Stimulated activated CD8-positive, alpha-beta memory T cell treated with anti-CD3 and anti-CD28 coated beads, Interleukin-4, amount 100 ng/mL, for 24 hours (primary cell): ENCODE results near the gene AXIN1.
A peak's percentile ranks its signal among the peaks of the same experiment; 100 is the strongest.
"Not testable (repeated sequence)": the region's sequence is repeated elsewhere in the genome, so short reads cannot be mapped to it uniquely, and the experiment has no call there.

Experiments used
- DNase-seq: peaks from one replicate; pipeline ENCODE4 v3.0.0-alpha.2; 2020; ENCODE audit warnings: low read depth

Gene AXIN1

DNA sequence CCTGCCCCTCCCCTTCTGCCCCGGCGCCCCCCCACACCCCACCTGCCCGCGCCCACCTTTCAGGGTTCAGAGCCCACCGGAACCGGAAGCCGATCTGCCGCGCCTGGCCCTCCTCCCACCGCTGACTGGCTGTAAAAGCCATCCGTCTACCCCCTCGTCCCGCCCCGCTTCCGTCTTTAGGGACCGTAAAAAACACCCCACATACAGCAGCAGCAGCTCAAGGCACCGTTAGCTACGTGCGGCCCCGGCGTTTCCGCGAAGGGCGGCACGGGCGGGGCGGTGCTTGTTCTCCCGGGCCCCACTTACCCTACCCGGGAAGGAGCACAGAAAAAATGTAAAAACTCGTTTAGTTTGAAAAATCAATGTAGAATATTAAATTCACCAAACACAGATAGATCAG, 17.9 kb upstream of the AXIN1 start, which contains the start of gene MRPL28:
Gene MRPL28 (minus strand): TSS at position 96 of the 400 bp plus-strand sequence. CDS start 320 bp downstream, outside the sequence.
- peak; percentile 90 for DNase-seq

DNA sequence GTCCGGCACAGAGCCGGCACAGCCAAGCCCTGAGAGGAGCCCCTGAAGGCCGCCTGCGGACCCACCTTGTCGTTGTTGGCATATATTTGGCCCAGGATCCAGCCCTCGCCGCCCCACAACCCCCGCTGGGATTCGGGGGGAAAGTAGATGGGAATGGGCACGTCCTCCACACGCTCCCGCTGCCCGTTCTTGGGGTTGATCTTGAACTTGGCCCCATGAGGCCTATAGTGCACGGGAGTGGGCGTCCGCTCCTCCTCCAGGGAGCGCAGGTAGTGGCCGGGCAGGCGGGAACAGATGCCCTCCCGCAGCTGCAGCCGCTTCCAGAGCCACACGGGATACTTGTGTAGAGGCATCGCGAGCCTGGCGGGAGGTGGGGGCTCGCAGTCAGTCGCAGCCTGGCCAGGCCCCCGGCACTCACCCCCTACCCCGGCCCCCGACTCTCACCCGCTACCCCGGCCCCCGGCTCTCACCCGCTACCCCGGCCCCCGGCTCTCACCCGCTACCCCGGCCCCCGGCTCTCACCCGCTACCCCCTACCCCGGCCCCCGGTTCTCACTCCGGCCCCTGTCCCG, 17.4 kb upstream of the AXIN1 start:
- DNase-seq, result no peak

DNA sequence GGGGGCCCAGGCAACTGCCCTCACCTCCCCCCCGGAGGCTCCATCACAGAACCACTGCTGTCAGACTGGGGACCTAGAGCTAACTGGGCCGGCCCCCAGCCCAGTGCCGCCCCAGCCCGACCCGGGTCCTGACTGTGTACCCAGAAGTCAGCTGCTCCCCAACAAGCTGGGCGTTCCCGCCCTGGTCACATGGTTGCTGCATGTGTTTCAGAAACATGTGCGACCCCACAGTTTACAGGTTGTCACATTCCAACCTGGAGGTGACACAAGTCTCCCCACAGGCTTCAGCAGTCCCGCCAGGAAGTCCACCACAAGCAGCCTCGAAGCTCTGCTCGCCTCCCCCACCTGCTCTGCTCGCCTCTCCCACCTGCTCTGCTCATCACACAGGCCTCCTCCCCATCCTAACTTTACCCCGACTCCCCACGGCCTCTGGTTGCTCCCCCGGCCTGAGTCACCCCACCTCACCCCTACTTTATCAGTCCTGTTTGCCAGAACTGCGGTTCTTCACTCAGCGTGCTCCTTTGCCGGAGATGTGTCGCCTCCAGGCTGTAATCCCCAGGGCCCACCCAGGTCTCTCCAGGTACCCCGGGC, 16.8 kb upstream of the AXIN1 start:
- DNase-seq, result no peak

DNA sequence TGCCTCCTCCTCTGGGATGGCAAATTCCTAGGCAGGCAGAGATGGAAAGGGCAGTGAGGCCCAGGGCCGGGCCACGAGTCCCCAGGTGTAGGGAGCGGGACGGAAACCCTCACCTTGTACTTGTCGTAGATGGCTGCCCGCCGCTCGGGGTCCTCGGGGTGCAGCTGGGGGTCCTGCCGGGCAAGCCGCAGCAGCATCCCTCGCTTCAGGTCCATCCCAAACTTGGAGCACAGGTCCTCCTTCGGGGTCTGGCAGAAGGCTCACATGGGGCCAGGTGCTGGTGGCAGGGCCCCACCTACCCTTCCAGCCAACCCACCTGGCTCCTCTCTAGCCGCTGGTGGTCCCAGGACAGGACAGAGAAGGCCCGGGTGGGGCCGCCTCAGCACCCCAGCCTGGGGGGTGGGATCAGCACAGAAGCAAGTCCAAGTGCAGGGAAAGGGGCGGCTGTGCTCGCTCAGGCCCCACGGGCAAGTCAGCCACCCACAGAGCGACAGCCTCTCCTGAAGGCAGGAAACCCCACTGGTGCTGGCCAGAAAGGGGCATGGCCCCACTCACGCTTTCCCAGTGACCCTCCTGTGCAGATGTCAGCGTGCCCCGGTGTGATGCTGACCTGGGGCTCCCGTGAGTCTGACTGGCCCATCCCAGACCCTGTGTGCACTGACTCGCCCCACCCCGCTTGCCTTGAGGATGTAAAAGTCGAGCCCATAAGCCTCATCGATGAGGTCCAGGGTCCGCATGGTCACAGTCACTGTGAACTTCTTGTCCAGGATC, 16.1 kb upstream of the AXIN1 start:
- DNase-seq, result no peak

DNA sequence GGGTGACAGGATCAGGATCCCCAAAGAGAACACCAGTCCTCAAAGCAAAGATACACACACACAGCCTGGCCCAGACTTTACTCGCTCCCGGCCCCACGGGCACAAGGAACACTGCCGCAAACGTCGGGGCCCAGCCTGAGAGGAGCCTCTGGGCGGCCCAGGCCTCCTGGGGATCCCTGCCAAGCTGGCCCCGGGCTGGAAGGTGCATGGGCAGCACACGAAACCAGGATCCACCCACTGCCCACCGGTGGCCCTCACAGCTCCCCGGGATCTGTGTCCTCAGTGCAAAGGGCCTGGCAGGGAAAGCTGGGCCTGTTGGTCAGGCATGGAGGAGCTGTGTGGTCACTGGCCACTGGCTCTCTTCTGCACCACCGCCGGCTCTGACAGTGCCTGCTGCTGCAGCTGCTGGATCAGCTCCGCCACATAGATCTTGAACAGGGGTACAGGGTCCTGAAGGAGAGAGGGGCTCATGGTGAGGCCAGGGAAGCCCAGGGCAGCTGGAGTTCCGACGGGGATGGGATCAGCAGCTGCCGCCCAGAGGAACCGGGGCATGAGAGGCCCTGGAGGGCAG, 14.9 kb upstream of the AXIN1 start:
- DNase-seq, result no peak

DNA sequence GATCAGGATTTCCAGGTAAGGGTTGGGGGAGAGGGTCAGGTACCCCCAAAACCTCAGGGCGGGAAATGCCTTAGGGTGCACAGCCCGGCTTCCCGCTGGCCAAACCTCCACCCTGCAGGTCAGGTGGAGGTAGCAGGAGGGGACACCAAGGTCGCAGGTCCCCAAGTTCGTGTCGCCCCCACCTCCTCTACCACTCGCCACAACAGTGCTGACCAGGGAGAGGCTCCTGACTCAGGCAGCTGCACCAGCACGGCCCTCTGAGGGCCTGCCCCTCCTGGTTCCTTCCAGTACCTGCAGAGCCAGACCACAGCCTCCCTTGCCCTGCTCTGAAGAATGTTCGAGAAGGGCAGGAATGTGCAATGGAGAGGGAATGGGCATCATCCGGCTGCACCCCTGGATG, 14.0 kb upstream of the AXIN1 start:
- no peak for DNase-seq

DNA sequence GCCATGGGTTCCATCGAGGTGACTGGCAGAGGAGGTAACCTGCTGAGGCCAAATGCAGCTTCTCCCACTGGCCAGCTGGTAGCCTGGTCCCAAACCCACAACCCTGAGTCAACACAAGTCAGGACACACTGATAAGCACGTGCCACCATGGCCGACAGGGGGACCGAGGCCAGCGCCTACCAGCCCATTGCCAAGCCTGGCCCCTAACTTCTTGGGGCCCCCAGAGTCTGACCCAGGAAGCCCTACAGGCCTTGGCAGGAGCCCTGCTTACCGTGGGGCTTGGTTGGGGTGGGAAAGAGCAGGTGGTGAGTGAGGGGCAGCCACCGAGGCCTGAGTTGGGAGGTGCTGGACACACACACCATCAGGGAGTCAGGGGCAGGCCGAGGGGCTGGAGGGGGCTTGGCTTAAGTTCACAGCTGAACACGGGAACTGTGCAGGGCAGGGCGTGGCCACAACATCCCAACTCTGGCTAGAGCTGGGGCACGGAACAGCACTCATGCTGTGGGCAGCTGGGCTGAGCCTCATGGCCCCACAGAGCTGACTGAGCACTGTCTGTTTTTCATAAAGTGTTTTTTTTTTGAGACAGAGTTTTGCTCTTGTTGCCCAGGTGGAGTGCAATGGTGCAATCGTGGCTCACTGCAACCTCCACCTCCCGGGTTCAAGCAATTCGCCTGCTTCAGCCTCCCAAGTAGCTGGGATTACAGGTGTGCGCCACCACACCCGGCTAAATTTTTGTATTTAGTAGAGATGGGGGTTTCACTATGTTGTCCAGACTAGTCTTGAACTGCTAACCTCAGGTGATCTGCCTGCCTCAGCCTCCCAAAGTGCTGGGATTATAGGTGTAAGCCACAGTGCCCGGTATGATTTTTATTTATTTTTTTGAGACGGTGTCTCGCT, 12.3 kb upstream of the AXIN1 start:
- no peak for DNase-seq

DNA sequence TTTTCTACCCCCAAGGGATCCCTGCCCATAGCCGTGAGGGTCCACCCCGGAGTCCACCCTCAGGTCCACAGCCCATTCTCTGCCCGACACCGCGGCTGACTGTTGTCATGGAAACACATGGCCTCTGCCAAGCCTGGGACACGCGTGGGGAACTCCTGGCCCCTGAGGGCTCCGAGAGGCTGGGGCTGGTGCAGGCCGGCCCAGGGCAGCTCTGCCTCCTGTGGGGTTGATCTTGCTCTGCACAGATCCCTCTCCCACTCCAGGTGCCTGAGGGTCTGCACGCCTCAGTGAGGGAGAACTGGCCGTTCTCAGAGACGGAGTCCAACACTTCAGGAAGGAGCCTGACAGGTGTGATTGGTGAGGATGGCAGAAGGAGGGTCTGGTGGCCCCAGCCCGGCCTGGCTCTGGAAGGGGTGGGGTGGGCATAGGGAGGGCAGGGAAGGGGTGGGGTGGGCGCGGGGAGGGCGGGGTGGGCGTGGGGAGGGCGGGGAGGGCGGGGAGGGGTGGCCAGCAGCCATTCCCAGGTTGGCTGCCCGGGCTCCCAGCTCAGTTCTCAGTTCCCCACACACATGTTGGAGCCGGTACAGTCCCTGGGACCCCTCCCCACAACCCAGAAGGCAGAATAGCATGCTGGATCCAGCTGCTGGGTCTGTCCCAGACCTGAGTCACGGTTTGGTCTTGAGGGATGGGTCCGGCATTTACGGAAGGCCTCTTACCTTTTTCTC, 11.4 kb upstream of the AXIN1 start:
- no peak for DNase-seq

DNA sequence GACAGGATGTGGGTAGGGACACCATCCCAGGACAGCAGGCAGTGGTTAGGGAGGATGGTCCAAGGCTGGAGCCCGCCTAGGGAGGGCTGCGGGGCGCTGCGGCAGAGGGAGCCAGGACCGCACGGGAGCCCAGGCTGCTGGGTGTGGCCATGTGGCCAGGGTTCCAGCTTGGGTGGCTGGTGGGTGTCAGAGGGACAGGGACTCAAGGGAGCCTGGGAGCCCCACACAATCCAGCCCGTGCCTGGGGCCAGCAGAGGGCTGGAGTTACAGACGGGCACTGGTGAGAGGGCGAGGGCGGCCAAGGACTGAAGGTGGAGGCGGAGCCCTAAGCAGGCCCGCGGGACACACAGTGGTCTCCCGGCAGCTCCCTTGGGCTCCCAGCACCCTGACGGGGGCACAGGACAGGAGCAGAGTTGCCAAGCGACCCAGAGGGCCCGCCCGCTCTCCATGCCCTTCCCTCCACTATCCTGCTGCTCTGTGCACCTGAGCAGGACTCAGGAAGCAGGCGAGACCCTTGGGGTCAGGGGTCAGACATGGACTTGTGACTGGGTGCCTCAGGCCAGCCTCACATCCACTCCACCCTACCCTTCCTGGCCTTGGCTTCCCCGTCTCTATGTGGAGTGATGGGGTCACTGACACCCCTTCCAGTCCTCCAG, 10.7 kb upstream of the AXIN1 start:
- DNase-seq, result no peak

DNA sequence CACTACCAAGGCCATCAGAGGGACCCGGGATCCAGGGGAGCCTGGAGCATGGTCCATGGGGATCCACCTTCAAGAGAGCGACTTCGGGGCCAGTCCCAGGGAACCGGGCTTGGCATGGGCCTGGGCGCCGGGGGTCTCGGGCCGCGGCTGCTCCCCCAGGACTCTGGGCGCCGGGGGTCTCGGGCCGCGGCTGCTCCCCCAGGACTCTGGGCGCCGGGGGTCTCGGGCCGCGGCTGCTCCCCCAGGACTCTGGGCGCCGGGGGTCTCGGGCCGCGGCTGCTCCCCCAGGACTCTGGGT, 10.1 kb upstream of the AXIN1 start:
- not testable (repeated sequence) for DNase-seq

DNA sequence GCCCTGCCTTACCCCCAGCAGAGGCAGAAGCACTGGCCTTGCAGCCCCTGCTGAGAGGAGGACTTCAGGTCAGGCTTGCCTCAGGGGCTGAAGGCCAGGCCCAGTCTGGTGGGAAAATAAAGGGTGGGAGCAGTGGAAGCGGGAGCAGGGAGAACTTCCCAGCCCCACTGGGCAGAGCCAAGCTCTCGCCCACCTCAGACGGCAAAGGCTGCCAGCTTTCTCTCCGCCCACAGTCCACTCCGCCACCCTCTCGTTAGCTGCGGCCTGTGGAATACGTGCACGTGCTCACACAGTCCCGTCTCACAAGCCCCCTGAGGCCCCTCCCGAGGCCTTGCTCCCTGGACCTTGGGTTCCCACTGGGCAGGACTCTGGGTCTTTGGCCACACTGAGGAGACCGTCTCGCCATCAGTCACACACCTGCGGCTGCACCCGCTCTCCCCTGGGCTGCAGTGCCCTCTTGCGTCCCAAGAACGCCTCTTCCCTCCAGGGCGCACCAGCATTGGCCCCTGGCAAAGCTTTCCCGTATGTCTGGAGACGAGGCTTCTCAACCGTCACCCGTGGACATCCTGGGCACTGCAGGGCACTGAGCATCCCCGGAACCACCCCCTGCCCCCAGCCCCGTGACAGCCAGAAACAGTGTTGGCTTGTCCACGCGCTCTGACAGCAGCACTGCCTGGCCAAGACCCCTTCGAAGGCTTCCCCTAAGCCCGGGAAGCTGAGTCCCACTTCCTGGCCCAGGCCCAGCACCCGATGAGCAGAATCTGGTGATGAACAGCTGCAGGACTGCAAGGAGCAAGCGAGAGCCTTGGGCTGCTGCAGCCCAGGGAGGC, 9.6 kb upstream of the AXIN1 start:
- peak; percentile 59 for DNase-seq

DNA sequence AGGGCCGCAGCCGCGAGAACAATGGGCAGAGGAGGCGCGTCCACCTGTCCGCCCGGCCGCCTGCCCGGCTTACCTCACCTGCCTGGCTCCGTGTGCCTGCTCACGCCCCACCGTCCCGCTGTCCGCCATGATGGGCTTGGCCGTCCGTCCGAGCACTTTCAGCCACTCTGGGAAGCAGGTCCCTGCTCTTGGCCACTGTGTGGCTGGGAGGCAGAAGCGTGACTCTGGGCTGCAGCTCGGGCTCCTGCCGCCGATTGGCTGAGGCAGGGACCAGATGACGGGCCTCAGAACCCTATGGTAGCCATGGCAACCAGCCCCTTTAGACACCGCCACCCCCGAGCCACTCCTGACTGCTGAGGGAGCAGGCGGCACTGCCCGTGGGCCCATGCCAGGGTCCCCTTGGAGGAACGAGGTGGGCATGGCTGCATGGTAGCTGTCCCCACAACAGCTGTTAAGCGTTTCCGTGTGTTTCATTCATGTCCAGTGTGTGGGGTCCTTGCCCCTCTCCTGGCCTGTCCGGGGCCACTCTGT, 8.9 kb upstream of the AXIN1 start:
- no peak for DNase-seq

DNA sequence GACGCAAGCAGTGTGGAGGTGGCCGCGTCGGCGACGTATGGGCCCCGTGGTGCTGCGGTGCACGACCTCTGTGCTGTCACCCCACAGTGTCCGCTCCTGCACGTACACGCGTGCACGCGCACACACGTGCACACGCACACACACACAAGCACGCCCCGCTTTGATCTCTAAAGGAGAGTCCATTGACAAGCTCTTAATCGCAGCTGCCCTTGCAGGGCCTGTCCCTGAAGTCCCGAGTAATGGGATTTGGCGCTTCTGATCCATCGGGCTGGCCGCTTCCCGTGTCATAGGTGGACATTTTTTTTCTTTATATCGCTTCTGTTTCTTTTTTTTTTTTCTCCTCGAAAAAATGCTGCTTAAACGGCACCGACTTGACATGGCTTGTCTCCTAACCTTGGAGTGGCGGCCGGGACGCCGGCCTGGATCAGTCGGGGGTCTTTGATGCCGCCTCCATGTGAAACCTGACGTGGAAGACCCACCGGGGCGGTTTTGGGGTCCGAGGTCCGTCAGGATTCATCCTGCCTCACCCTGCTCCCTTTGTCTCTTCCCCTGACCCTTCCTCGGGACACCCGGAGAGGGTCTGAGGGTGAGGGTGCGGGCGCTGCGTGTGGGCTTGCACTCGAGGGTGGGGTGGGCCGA, 8.3 kb upstream of the AXIN1 start:
- DNase-seq, result no peak

DNA sequence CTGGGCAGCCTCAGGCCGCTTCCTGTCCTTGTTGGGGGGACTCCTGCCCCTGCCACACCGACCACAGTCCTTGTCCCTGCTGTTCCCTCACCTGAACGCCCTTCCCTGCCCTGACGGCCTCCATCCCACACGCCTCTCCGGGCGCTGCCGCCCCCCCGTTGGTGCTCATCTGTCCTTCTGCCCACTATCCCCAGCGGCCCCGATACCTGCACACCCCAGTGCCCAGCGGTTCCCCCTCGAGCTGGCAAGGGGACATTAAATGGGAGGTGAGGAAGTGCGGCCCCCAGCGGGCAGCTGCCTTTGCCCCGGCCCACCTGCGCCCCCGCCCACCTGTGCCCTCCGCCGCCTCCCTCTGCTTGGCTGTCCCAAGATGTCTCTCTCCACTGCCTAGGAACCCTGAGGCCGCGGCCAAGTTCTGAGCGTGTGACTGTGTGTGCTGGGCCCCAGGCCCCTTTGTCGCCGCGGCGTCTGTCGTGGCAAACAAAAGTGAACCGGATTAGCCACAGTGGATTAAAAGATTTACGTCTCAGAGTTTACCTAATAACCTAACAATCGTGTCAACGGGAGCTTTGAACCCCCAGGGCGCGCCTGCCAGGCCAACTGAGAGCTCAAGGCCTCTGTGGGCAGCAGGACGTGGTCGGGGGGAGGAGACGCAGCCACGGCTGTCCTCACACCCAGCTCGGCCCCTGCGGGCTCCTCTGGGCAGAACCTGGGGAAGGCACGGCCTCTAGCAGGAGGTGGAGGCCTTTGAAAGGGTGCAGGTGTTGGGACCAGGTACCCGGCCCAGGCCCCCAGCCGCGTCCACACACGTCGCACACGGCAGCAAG, 7.6 kb upstream of the AXIN1 start:
- no peak for DNase-seq

DNA sequence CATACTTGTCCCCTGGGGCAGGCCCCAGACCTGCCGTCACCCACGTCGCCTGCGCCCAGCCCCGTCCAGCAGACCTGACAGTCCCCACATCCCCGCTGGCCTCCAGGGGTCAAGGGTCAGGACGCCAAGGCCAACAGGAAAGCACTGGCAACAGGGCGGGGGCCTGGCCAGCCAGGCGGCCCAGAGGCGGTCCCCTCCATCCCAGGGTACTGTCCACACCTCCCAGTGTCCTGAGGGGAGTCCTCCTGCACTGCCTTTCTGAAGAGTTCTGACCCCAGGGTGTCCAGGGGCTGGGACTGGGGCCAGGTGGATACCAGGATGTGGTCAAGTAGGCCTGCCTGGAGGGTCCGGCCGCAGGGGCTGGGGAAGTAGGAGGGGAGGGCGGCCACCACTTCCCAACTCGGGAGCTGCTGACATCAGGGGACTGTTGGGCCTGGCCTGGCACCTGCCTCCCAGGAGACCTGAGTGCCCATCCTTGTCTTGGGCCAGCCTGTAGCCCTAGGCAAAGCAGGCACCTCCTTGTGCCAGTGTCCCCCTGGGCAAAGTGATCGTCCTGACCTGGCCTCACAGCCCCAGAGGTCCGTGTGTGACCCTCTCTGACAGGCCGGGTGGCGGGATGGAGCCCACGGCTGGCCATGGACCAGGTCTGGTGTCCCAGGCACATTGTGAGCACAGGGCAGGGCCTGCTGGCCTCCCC, 6.7 kb upstream of the AXIN1 start:
- no peak for DNase-seq

DNA sequence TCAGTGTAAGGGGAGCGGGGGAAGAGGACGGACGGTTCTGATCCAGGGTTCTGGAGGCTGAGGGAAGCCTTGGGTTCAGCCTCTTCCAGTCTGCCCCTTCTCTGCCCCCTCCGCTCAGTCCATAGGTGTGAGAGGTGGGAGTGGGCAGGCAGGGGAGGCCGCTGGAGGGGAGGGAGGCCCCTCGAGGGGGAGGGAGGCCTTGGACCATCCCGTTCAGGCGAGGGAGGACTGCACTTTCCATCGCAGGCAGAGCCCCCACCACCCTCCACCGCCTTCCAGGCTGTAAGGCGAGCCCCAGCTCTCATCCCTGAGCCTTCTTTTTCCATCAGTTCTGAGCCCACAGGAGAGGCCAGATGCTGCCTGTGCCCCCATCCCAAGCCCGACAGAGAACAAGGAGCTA, 4.2 kb upstream of the AXIN1 start:
- DNase-seq, result no peak

DNA sequence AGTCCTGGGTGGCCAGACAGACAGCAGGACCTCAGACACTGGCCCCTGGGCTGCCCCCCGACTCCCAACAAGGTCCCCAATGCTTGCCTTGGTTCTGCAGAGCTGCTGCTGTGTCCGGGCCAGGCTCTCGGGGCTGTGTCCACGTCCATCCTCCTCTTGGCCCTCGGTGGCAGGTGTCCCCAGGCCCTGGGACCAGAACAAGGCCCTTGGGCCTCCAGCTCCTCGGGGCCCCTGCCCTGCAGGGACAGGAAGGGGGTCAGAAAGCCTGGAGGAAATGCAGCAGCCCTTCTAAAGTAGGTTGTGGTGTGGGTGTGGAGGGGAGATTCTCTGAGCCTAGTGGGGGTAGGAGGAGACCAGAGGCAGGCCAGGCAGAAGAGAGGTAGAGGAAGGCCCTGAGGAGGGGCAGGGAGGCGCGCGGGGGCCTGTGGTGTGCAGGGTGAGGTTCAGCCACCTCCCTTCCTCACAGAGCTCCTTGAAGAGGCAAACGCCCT, 2.5 kb upstream of the AXIN1 start:
- DNase-seq, result no peak
